Measurements from ENCODE around the gene EXOSC7.
"Not testable (repeated sequence)": the region's sequence is repeated elsewhere in the genome, so short reads cannot be mapped to it uniquely, and the experiment has no call there.

The EXOSC7 gene

DNA sequence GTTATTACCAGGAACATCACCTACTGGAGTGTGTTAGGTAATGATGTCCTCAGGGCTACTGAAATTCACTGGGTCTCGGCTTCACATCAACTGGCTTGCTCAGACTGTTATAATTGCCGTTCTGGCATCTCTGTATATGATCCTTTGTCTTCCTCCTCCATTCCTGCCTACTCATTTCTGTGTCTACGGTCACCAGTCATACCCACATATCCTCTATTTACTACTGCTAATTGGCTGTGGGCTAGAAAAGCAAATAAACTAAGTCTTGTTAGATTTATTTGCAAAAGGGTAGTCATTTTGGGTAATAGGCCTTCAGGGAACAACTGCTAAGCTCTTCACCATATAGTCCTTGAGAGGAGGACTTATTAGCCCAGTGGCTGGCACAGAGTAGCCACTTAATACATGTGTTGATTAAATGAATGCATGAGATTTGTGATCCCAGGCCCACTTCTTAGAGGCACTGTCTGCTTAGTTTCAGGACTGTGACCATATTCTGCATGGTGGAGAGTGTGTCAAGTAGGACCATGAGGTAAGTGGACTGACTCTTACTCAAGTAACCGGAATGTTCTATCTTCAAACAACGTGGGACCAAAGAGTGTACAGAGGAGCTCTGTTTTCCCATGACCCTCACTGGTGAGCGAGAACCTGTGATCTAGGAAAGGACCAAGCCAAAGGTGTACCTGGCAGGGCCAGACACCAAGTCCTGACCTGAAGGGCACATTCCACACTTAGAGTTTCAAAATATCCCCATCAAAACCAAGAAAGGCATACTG lies 13.2 kb upstream of the EXOSC7 start:
- DNase-seq, result no peak

DNA sequence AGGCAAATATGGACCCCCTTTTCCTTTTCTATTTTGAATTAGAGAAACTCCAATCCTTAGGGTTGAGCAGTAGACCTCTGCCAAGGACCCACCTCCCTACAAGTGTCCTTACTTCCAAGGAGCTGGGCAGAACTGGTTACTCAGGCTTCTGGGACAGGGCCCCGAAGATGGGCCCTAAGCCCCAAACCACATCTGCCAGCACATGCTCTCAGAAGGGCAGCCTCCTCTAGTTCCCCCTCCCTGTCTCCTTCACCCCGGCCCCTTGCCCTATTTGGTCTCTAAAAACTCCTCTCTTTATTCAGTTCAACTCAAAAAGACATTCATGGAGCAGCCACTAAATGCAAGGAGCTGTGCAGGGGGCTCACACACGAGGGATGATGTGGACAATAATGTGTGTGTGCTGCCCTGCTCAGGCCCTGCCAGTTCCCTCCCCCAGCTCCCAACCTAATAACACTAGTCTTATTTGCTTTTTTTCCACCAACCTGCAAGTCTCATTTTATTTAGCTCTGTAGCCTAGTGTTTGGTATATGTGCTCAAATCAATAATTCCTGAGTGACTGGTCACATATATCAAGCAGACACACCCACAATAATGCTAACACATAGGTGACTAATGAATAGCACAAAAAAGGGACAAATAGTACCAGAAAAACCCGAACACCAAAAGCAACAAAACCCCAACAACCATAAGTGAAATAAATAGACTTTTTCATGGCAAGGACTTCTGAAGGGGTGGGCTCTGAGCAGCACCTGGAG lies 12.3 kb upstream of the EXOSC7 start:
- DNase-seq, result no peak

DNA sequence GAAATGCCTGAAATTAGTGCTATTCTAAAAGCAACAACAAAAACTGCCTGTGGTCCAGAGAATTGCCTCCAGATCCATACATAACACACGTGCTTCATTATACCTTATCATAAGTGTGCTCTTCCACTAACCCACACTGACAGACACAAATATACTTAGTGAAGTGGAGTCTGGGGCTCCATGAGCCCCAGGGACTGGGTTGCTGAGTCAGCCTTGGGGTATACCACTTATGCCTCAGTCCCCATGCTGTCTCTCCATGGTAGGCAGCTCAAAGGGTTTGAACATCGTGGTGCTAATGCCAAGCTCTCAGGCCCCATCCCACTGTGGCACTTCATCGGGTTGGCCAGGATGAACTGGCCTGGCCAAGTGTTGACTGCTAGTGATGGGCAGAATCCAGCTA lies 10.9 kb upstream of the EXOSC7 start:
- no peak for DNase-seq

DNA sequence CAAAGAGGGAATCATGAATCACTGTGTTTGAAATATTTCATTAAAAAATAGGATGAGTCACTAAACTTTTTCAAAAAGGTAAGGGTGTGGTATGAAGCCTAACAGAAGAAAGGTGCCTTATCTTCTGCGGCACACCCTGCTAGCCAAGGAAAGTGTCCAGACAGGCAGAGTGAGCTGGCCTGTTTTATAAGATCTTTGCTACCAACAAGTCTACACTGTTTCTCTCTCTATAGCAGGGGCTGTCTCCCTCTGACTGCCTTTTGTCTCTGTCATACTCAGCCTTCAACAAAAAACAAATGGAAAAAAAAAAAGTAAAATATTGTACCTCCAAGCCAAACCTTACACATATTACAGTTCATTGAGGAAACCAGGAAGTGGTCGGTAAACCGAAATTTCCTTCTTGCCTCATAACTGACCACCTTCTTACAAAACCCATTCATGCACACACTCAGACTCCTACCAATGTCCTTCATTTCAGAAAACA lies 9.2 kb upstream of the EXOSC7 start:
- no peak for DNase-seq

DNA sequence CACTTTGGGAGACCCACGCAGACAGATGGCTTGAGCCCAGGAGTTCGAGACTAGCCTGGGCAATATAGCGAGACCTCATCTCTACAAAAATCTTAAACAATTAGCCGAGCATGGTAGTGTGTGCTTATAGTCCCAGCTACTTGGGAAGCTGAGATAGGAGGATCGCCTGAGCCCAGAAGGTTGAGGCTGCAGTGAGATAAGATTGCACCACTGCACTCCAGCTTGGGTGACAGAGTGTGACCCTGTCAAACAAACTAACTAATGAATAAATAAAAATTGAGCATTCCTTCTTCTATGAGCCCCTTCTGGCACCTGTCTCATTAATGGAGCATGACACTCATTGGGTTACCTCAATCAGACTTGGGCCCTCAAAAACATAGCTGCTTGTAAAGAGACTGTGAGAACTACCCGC lies 7.6 kb upstream of the EXOSC7 start:
- DNase-seq, result no peak

DNA sequence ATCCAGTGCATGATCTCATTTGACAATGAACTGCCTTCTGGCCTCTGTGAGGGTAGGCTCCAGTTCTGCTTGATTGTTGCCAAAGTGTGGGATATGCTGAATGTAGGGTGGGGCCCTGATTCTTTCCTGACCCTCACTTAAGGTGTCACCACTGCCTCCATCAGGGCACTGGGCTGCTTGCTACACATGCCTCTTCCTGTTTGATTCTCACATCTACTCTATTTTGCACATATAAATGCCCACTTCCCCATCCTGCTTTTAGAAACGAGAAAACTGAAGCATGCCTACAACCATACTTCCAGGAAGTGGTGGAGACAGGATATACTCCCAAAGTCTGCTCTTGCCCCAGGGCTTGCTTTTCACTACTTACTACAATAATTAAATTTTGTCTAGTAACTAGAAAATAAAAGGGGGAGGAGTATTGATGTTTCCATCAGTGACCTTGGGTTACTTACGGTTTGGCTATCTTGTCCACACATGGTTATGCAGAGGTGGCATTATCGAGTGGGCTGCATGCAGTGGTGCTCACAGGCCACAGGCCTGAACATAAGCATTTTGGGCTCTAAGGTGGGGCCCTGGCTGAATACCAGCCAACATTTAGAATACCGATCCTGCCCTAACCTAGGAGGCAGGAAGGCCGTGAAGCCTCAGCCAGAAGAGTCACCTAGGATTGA lies 6.8 kb upstream of the EXOSC7 start:
- no peak for DNase-seq

DNA sequence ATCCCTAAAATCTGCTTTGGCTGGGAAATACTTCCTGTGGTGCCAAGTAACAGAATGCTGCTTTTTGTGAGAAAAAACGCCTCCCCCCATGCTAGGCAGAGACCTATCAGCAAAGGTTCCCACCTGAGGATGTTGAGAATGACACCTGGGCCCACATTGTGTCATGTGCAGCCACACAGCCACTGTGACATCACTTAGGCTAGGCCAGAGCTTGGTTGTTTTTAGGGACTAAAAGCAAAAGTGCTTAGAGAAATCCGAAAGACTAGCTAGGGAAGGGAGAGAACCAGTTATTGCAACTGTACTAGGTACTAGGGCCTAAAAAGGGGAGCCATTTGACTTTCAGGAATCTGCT lies 6.2 kb upstream of the EXOSC7 start:
- DNase-seq, result no peak

DNA sequence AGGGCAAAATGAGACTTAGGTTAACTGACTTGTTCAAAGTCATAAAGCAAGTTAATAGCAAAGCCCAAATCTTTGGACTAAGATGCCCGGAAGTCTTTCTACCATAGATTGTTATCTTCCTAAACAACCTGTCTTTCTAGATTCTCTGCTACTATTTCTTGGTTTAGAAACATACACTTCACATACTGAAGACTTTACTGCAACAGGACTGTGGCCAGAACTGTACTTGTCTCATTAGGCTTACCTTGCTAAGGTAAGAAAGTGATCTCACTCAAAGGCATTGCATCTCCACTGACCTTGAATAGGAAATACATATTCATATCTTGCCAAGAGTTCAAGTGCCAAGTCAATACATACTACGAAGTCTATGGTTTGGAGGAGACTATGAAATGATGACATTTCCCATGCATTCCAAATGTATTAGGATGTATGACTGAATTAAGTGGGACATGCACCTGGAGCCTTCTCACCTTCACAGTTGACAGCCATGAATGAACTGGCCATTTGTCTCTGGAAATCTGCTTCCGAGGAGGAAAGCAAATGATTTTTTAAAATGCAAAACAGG lies 5.0 kb upstream of the EXOSC7 start:
- DNase-seq, result no peak

DNA sequence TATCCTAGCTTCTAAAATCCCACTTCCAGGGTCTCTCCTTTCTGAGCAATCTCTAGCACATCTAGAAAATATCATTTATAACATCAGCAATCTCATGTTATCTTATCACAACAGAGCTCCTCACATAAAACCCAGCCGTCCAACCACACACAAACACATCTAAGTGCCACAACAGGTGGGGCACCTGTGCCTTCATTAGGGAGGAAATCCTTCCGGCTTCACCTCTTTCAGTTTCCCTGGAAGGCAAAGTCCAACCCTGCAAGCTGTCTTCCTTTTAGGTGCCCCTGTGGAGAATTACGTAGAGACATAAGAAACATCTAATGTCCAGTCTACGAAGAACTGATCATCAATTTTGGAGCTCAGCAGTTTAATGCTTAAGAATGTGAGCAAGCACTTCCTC lies 1.6 kb upstream of the EXOSC7 start:
- no peak for DNase-seq

DNA sequence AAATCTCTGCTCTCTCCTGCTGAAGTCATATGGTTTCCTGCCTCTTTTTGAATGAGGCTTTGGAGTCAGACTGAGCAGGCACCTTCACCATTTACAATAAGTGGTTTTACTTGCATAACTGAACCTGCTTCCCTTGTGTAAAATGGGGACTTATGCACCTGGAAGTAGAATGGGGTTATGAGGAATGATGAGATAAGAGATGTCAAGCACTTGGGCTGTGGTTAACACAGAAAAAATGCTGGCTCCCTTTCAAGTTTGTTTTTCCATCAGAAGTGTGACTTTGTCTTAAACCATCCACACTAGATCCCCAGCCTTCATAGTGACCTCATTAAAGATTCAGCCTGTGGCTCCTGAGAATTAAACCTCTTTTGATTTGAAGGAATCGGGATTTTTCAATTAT lies 5.2 kb downstream of the EXOSC7 start:
- DNase-seq, result no peak

DNA sequence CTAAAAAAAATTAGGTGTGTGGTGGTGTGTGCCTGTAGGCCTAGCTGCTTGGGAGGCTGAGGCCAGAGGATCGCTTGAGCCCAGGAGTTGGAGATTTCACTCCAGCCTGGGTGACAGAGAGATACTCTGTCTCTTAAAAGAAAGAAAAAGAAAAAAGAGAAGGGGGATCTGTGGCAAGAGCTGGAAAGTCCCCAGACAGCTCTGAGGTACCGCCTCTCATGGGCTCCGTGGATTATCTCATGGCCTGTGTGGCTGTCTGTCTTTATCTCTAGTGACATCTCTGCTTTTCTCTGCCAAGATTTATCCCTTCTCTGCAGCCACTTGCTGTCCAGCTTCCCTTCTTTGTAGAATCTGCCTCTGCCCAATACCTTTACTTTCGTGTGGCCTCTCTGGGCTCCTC lies 5.7 kb downstream of the EXOSC7 start:
- no peak for DNase-seq

DNA sequence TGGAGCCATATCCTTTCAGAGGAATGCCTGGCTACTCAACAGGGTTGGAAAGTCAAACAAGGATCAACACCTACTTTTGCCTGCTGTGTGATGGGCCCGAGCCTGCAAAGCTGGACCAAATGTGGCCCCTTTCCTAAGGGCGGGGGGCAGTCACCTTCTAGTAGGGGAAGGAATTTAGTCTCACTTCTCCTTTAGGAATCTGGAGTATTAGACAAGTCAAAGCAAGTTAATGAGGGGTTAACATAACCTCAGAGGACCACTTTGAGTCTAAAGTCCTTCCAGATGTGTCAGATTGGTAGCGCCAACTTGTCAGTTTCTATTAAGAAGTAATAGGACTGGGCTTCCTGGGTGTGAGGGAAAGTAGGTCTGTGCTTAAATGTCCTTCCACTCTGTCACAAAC lies 6.8 kb downstream of the EXOSC7 start:
- DNase-seq, result no peak

DNA sequence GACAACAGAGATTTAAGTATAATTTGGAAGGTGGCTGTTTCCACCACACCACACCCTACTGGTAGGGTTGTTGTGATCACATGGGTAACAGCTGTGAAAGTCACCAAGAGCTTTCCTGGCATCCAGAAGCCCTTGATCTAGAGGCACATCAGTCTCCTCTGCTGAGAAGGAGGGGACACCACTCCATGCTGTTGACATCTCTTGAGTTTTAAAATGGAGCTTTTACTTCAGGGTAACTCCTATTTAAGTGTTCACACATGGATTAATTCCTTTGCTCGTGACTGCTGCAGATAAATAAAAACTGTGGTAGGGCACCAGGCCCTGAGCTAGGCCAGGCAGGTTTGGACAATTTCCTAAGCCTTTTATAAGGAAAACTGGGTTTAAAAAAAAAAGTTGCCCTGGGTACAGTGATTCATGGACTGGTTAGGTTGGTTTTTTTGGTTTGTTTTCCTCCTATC lies 7.5 kb downstream of the EXOSC7 start:
- no peak for DNase-seq

DNA sequence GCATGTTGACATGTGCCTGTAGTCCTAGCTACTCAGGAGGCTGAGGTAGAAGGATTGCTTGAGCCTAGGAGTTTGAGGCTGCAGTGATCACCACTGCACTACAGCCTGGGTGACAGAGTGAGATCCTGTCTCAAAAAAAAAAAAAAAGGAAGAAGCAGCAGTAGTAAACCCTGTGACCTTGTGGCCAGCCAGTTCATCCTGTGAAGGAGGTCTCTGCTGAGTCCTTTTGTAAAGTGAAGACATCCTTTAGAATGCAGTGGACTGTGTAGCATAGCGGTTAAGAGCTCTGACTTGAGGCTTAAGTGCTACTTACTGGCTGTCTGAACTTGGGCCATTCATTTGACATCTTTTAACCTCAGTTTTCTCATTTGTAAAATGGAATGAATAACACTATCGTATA lies 8.3 kb downstream of the EXOSC7 start:
- DNase-seq, result no peak

DNA sequence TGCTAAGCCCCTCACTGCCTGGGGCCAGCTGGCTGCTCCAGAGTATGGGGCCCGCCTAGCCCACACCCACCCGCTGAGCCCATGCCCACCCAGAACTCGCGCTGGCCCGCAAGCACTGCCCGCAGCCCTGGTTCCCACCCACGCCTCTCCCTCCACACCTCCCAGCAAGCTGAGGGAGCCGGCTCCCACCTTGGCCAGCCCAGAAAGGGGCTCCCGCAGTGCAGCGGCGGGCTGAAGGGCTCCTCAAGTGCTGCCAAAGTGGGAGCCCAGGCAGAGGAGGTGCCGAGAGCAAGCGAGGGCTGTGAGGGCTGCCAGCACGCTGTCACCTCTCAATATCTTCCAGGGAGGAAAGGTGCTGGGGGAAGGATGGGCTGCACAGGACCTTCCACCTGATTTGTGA lies 10.3 kb downstream of the EXOSC7 start:
- DNase-seq, result not testable (repeated sequence)

DNA sequence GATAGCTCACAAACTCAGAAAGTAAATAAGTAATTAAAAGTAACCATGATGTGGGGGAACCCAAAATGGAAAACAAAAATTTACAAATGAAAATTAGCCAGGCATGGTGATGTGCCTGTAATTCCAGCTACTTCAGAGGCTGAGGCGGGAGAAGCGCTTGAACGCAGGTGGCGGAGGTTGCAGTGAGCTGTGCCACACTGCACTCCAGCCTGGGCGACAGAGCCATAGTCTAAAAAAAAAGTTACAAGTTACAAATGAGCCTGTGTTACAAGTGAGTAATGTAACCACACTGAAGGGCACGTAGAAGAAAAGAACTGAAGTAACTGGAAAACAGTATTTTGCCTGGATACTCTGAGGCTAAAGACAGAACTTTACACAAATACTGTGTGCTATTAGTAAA lies 11.3 kb downstream of the EXOSC7 start:
- DNase-seq, result no peak

DNA sequence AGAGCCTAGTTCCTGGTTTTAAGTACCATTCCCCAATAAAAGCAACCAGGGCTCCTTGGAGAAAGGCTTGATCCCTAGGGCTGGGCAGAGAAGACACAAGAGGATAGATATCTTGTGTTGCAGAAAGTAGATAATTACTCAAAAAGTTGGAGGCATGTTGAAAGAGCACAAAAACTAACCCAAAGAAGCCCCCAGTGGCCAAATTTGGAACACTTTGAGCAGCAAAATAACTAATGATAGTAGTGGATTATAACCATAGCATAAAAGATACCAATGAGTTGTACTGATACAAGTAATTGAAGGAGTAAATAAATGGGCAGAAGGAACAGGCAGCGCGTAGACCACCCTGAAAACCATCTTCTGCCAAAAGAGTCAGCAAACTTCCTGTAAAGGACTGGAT lies 12.0 kb downstream of the EXOSC7 start:
- DNase-seq, result no peak

DNA sequence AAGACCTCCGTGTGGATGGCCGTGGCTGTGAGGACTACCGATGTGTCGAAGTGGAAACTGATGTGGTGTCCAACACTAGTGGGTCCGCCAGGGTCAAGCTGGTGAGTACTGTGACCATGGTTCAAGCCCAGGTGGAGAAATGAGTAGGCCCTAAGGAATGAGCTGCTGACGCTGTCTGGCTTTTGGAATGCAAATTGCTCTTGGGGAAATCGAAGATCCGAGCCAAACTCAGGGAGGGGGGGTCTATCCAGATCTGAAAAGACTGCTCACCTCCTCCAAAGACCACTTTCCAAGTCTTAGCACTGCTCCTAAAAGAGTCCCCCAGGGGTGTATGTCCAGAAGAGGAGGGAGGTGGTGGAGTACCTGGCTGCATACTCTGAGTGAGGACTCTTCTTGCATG lies 13.1 kb downstream of the EXOSC7 start:
- DNase-seq, result no peak

DNA sequence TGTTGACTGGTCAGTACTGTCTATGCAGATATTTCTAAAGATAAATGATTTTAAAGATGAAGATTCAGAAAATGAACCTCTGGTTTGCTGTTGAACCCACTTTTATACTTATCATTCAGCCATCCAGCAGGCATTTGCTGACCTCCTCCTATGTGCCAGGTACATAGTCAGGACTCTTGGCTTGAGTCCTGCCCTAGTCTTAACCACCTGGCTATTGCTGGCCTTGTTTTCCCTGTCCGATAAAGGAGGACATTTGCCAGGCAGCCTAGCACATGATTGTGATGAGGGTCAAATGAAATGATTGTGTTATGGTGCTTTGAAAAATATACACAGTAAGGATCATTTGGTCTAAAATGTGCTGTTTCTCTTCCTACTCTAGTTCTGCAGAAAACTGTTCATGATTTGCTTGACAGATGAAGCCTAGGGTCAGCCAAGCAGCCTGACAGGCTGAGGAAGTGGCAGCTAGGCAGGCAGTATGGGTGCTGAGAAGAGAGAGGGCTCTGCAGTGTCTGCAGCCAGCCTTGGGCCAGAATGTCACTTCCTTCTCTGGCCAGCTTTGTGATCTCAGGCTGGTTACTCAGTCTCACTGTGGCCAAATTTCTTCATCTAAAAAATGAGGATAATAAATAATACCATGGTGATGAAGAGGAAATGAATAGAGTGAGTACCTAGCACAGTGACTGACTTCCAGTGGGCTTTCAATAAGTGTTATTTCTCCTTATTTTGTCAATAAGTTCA lies 13.8 kb downstream of the EXOSC7 start:
- DNase-seq, result no peak

DNA sequence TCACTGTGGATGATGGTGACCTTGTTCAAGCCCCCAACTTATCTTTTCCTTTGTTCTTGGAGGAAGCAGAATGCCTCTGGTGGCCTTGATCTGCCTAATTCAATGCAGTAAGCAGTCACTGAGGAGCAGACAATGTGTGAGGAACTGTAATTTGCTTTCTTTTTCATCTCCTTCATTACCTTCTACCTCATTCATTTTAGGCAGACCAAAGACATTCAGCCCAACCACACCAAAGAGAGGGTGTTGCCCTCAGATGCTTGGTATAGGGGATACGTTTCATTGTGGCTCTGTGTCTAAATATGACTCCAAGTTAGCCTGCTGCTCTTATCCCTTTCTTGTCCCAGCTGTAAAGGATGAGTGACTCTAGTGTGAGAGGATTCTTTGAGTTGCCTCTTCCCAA lies 15.3 kb downstream of the EXOSC7 start:
- DNase-seq, result no peak

DNA sequence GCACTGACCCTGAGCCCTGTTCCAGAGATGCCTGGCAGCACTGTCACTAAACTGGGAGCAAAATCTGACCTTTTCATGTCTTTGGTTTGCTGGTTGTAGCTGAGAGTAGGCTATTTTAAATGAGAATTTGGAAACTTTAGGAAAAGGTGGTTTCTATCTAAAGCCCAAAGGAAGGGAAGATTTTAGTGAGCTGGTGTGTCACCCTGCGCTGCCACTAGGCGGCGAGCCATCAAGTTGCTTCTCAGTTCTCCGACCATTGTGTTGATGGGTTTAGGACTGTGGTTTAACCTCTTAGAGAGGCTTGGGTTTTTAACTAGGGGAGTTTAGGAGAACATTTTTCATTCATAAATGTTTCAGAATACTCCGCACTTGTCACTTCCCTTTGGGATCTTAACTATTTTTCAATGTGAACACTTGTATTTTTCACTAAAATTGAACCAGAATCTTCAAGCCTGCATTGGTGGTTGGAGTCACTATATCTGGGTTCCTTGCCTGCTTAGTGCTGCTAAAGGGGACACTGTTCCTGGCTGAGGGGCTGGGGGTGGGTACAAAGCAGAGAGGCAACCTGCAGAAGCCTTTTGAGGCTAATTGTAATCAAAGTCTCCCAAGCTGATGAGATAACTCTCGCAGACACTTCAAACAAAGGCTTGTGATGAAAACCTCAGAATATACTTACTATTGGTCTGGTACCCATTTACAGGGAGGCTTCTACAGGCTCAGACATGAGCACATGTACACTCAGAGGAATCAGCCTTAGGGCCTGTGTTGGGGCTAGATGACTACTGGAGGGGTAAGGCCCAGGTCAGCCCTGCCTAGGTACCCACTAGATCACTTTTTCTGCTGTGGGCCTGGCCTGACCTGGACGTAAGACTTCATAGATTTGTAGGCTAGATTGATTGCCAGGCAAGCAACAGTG lies 16.8 kb downstream of the EXOSC7 start:
- no peak for DNase-seq

Data from NCI-H510A treated with DMSO at 0.1 percent for 48 hours (cell line).